PFSK-1 (cell line): ENCODE data around the gene FAM114A2.

Experiments
- POLR2AphosphoS5 ChIP-seq: IDR thresholded peaks from 2 replicates; pipeline ENCODE4 v1.6.1; 2012; ENCODE audit warnings: low read depth, mild to moderate bottlenecking, control low read depth, low read length, moderate library complexity
- TF ChIP-seq, protein P1 (sequence below), 2 experiments: IDR thresholded peaks; 2 replicates each; pipeline versions ENCODE4 v1.6.1 to v1.8.0; 2011 to 2012; ENCODE audit warnings: low read depth in 2 of 2, low read length in 2 of 2, control low read depth in 1 of 2, inconsistent platforms in 1 of 2, mild to moderate bottlenecking in 1 of 2, moderate library complexity in 1 of 2; ENCODE audit not compliant: insufficient read depth in 1 of 2

DNA sequence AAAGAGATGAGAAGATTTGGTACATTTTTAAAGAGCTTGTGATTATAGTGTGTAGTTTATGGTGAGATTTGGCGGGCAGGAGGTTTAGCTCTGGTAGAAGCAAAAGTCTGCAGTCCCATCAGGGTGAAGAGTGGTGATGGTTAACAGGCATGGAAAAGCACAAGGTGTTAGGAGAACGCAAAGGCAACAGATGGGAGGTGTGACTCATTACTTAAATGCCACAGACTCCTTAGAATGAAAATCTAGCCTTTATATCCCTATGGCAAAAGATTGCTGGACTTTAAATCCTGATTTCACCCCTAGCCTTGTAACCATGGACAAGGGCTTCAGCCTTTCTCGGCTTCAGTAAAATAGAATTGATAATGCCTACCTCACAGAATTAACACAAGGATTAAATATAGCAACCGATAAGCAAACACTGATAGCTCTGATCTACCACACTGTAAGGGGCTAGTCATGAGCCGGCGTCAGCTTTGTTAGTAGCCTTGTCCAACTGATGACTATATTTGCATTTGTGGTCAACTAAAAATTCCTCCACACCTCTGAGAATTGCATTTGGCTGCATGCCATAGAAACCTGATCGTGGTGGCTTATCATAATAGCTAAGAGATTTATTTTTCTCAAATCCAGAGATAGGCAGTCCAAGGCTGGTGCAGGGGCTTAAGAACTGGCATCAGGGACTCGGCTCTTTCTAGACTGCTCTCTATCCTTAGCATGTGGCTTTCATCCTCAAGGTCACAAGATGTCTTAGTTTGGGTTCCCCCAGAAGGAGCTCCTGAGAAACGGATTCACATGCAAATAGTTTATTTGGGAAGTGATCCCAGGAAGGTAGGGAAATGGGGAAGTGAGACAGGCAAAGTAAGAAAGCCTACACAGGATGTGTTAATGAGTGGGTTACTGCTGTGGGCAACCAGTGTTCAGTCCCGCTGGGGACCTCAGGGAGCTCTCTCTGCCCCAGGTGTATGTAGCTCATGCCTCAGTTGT is 19.6 kb upstream of the FAM114A2 start:
- TF ChIP-seq, protein P1, sequence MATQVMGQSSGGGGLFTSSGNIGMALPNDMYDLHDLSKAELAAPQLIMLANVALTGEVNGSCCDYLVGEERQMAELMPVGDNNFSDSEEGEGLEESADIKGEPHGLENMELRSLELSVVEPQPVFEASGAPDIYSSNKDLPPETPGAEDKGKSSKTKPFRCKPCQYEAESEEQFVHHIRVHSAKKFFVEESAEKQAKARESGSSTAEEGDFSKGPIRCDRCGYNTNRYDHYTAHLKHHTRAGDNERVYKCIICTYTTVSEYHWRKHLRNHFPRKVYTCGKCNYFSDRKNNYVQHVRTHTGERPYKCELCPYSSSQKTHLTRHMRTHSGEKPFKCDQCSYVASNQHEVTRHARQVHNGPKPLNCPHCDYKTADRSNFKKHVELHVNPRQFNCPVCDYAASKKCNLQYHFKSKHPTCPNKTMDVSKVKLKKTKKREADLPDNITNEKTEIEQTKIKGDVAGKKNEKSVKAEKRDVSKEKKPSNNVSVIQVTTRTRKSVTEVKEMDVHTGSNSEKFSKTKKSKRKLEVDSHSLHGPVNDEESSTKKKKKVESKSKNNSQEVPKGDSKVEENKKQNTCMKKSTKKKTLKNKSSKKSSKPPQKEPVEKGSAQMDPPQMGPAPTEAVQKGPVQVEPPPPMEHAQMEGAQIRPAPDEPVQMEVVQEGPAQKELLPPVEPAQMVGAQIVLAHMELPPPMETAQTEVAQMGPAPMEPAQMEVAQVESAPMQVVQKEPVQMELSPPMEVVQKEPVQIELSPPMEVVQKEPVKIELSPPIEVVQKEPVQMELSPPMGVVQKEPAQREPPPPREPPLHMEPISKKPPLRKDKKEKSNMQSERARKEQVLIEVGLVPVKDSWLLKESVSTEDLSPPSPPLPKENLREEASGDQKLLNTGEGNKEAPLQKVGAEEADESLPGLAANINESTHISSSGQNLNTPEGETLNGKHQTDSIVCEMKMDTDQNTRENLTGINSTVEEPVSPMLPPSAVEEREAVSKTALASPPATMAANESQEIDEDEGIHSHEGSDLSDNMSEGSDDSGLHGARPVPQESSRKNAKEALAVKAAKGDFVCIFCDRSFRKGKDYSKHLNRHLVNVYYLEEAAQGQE (IDR thresholded peaks at IDR 0.05; ENCODE audit: insufficient read depth in 1 of 2, low read depth in 2 of 2, low read length in 2 of 2), result no peak
- no peak for TF ChIP-seq POLR2AphosphoS5
